SKM-1 (cell line): ENCODE data around the gene SHQ1.
"Not testable (repeated sequence)": the region's sequence is repeated elsewhere in the genome, so short reads cannot be mapped to it uniquely, and the experiment has no call there.

ENCODE experiments used
- DNase-seq: peaks from one replicate; lab custom pipeline; 2025; ENCODE audit not compliant: unreplicated experiment; lab: John Stamatoyannopoulos, UW

The SHQ1 gene

GRCh38 chr3:72750405-72750965, 97.8 kb downstream of the SHQ1 start:
- DNase-seq: no peak

- DNase-seq: peak; percentile 51
Observed at GRCh38 chr3:72748659-72749058, 99.6 kb downstream of the SHQ1 start.

DNA sequence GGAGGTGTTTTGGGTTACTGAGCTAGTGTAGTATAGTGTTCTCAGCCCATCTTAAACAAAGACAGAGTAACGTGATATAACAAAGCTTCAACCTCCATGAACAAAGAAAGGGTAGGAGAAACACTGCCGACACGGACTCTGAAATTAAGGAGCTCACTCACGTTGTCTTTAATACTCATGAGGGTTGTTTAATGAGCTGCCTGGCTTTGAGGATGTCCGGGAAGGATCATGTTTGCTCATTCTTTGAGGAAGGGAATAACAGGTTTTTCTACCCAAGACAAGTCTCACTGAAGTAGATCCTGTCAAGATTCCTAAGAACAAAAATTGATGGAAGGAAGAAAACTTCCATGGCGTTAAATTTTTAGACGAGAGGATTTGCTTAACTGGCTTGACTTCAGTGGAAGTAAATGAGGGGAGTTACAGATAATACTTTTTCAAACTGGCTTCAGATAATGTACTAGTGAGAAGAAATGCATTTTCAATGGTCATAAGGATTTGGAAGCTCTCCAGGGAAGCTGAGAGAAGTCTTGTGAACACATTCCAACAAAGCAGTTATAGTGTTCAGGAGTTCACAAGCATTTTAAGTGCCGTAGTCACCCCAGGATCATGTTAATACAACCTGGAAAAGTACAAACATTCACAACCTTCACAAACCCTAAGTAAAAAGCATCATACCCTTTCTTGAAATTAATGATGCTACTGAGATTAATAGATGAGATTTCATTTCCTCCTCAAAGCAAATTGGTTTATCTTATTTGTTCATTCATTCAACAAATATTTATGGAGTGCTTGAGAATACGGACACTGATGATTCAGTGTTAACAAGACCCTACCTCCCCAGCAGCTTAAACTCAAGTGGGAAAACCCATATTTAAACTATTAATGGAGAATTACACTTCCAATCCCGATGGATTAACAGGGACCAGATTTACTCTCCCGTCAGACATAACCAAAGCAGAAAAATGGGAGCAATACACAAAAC, 101.5 kb downstream of the SHQ1 start:
- no peak for DNase-seq

DNA sequence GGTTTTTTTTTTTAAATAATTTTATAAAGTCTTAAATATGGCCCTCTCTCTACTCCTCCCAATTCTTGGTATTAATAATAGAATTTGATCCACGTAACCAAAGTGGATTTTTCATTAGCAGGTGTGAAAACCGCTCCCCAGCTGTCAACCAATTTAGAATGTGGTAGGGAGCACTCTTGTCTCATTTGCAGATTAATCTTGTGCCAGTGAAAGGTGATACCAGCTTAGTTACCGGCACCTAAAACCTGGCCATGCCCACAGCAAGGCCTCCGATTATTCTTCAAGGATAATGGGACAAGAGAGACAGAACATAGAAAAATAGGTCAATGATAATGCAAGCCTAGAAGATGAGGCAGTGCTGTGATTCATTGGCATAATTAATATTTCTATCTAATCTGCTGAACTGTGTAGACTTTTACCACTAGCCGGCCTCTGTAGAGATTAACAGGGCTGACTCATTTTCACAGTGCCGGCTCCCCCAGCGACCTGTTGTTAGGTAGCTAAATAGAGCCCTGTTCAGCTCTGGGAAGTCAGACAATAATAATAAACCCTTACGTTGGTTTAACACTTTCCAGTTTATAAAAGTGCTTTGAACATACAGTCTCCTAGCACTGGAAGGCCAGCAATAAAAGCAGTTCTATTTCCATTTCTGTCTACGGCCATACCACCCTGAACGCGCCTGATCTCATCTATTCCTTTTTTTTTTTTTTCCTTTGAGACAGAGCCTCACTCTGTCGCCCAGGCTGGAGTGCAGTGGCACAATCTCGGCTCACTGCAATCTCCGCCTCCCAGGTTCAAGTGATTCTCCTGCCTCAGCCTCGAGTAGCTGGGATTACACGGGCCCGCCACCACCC, 102.9 kb downstream of the SHQ1 start:
- no peak for DNase-seq

GRCh38 chr3:72744330-72744729, 103.9 kb downstream of the SHQ1 start:
- no peak for DNase-seq

DNA sequence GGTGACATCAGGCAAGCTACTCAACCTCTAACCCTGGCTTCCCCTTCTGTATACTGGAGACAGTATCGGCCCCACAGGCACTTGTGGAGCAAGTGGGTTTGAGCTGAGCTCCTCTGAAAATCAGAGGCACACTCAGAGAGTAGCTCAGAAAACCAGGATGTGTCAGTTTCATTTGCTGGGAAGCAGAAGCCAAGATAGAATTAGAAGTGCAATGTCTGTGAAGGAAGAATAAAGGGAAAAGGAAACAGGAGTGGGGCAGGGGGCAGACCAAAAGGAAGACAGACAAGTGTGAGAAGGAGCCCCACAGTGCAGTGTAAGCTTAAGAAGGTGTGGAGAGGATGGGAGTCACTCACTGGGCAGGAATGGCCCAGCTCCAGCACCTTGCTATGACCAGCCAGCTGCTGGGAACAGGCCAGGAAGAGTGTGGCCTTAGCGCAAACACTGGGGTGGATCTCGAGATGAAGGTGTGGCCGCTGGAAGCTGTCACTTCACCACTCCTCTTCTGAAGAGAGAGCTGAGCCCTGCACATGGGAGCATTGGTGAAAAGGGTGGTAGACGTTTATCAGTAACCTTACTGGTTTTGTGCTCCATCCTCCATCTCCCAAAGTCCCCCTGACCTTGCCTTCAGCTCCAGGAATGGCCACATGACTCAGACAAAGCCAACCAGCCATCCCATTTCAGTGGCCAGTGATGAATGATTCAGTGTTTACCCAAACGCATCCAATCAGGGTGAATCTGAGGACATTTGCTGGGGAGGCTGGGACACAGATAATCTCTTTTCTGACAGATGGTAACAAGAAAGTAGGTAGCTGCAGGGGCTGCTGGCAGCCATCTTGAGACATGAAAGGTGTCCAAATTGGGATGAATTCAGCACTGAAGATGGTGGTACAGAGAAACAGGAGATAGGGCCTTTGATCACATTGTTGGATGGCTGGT, 108.4 kb downstream of the SHQ1 start:
- no peak for DNase-seq

- no peak for DNase-seq
Observed at GRCh38 chr3:72738752-72739530, 109.3 kb downstream of the SHQ1 start.

GRCh38 chr3:72735072-72735471, 113.2 kb downstream of the SHQ1 start:
- not testable (repeated sequence) for DNase-seq

DNA sequence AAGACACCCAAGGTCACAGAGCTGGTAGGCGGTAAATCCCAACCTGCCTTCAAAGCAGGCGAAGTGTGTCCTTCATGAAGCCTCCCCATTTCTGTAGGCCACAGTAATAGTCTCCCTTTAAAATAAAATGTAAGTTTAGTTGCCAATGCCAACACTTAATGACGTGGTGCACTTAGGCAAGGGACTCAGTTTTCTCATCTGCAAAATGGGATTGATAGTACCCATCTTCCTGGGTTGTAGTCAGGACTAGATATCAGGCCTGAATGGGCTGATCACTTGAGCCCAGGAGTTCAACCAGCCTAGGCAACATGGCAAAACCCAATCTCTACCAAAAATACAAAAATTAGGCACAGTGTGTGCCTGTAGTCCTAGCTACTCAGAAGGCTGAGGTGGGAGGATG, 114.6 kb downstream of the SHQ1 start:
- DNase-seq: no peak

- DNase-seq: not testable (repeated sequence)
Observed at GRCh38 chr3:72732666-72733345, 115.4 kb downstream of the SHQ1 start.

DNA sequence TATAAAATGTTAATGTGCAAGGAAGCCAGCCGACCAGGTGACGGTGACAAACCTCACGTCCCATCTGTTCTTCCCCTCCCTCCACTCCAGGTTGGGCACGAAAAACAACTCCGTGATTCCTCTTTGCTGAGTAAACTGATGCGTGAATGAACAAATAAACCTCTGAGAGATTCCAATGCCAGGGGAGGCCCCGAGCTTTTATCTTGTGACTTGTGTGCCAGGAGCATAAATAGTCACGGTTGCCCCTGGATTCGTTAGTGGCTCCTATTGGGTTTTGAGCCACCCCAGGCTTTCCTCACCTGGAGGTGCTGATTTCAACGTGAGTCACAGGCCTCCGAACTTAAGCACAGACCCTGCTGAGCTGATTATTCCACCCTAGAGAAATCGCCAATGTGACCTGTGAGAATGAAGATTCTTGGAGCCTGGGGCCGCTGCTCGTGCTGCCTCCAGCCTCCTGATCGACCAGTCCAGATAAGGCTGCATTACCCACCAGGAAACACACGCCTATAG, 119.2 kb downstream of the SHQ1 start:
- no peak for DNase-seq

DNA sequence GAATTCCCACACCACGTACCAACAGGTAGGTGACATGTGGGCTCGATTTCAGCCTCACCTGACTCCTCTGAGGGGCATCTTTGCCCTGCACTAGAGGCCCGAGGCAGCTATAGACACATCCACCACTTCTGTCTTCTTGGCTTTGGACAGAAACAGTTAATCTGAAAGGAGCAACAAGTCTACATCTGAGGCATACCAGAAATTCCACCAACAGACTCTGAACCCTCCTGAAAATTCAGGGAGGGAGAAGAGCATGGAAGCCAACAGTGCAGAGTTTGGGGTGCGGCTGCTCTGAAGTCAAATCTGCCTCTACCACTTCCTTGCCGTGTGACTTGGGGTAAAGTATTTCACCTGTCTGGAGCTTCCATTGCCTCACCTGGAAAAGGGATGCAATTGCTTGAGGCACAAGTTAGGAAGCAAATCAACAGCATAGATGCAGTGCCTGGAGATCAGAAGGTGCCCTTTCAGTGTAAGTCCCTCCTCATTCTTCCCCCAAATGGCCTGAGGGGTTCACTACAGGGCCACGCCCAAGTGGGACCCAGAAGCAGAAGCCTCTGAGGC, 119.8 kb downstream of the SHQ1 start:
- DNase-seq: no peak

GRCh38 chr3:72727726-72728125, 120.5 kb downstream of the SHQ1 start:
- DNase-seq: no peak

DNA sequence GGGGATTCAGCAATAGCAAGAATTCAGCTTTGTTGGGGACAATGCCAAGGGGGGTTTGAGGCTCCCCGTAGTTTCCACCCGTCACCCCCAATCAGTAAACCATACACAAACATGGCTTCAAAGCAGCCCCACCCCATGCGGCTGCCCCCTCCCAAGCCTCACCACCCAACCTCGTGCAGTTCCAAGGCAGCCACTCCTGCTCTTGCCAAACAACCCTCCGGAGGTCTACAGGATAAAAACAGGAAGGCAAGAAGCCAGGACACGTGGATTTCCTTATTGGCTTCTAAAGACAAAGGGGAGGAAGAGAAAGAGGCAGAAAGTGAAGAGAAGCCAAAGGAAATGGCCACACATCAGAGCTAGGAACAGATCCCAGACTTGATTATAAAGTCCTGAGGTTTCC, 121.1 kb downstream of the SHQ1 start:
- DNase-seq: no peak

DNA sequence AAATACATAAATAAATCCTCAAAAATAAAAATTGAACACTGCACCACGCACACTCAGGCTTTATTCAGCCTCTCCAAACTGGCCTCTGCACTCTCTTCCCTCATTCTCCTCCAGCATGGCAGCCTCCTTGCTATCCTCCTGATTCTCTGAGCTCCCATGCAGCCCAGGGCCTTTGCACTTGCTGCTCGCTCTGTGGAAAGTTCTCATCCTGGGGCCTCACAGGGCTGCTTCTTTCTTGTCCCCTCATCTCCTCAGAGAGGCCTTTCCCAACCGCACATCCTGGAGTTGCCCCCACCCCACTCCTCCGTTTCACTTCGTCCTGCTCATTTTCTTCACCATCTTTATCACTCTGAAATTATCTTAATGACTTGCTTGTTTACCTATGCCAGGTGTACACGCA, 123.0 kb downstream of the SHQ1 start:
- no peak for DNase-seq

DNA sequence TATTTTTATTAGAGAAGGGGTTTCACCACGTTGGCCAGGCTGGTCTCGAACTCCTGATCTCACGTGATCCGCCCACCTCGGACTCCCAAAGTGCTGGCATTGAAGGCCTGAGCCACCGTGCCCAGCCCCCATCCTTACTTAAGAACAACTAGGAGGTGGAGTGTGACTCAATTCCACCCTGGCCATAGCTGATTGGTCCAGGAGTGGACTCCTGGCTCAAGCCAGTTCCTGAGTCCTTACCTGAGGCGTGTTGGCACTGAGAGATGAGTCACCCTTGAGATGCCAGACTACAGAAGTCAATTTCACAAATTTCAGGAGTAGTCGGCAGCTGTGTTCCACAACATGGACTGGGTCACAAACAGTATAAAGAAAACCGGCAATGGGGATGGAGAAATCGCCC, 124.2 kb downstream of the SHQ1 start:
- no peak for DNase-seq

GRCh38 chr3:72722930-72723726, 125.1 kb downstream of the SHQ1 start:
- DNase-seq: no peak
